Fibroblast of mammary gland (primary cell): ENCODE measurements around the gene AMACR.

Source experiments
- DNase-seq: peaks from one replicate; pipeline ENCODE4 v3.0.0-alpha.2; 2010; ENCODE audit warnings: low read depth
- H3K4me3 ChIP-seq: 2 replicates; pipeline ENCODE4 v1.5.1; 2011; ENCODE audit warnings: low read depth, mild to moderate bottlenecking, low read length, moderate library complexity; ENCODE audit not compliant: control insufficient read depth
- CTCF ChIP-seq: conservative IDR thresholded peaks from 2 replicates; pipeline ENCODE4 v1.5.1; 2011; ENCODE audit warnings: low read depth, low read length, inconsistent platforms; ENCODE audit not compliant: control insufficient read depth, insufficient read depth

AMACR gene

GRCh38 chr5:34007621-34008600, at the start of gene AMACR:
Gene AMACR, minus strand, starts transcription at chr5:34008050. Its CDS starts 31 bp downstream, at chr5:34008019.
- peak within 1 kb of the TSS; percentile 69 for H3K4me3 ChIP-seq
- no peak for TF ChIP-seq CTCF
- peak; percentile 88 for DNase-seq

- no peak for TF ChIP-seq CTCF
- H3K4me3 ChIP-seq = no peak overlapping the region
- no peak for DNase-seq
Measured at GRCh38 chr5:34057569-34057968, 49.7 kb upstream of the AMACR start.

GRCh38 chr5:34057118-34057517, 49.3 kb upstream of the AMACR start:
- H3K4me3 ChIP-seq = no peak overlapping the region
- no peak for TF ChIP-seq CTCF
- DNase-seq = no peak

GRCh38 chr5:34055667-34056066, 47.8 kb upstream of the AMACR start:
- no peak overlapping the region for H3K4me3 ChIP-seq
- TF ChIP-seq CTCF = no peak
- no peak for DNase-seq

GRCh38 chr5:34054400-34054729, 46.5 kb upstream of the AMACR start:
- TF ChIP-seq CTCF = no peak
- no peak overlapping the region for H3K4me3 ChIP-seq
- no peak for DNase-seq

GRCh38 chr5:34053571-34054399, 45.9 kb upstream of the AMACR start:
- TF ChIP-seq CTCF = no peak
- no peak overlapping the region for H3K4me3 ChIP-seq
- no peak for DNase-seq
